ENCODE data around the gene AMFR.

- TF ChIP-seq MZF1 (CRISPR knock-in tag; IDR thresholded peaks at IDR 0.05; ENCODE audit: borderline replicate concordance) (no peak), ZNF670 (CRISPR knock-in tag; IDR thresholded peaks at IDR 0.05; ENCODE audit: borderline replicate concordance) (no peak), ESRRA (CRISPR knock-in tag; IDR thresholded peaks at IDR 0.05; ENCODE audit: low read depth) (no peak), ZZZ3 (CRISPR knock-in tag; IDR thresholded peaks at IDR 0.05; ENCODE audit: borderline replicate concordance) (no peak), MNT (IDR thresholded peaks at IDR 0.05) (no peak)
These were observed 76.3 kb downstream of the AMFR start for GRCh38 chr16:56349086-56349415.
